Raji (cell line): ENCODE results near the gene KIF3A.

Experiments used
- POLR2A ChIP-seq: IDR thresholded peaks from 2 replicates; pipeline ENCODE4 v1.6.1; 2011; ENCODE audit warnings: low read depth, low read length, control low read depth; ENCODE audit not compliant: insufficient read depth

KIF3A gene

GRCh38 chr5:132658381-132659302 is 78.7 kb downstream of the KIF3A start:
- no peak for TF ChIP-seq POLR2A

GRCh38 chr5:132657676-132658380 is 79.5 kb downstream of the KIF3A start, which contains the start of gene IL13:
Gene IL13, plus strand, starts transcription at chr5:132658173. Its CDS starts 14 bp downstream, at chr5:132658187.
- no peak for TF ChIP-seq POLR2A

- no peak for TF ChIP-seq POLR2A
Measured at GRCh38 chr5:132656774-132657355, 80.5 kb downstream of the KIF3A start.

- TF ChIP-seq POLR2A: no peak
Measured at GRCh38 chr5:132655821-132656773, 81.2 kb downstream of the KIF3A start.

- no peak for TF ChIP-seq POLR2A
Measured at GRCh38 chr5:132653716-132654115, 83.6 kb downstream of the KIF3A start.

- no peak for TF ChIP-seq POLR2A
Measured at GRCh38 chr5:132651838-132652469, 85.4 kb downstream of the KIF3A start.

- TF ChIP-seq POLR2A: no peak
Measured at GRCh38 chr5:132648355-132648754, 89.0 kb downstream of the KIF3A start.

GRCh38 chr5:132647473-132647872 is 89.9 kb downstream of the KIF3A start:
- TF ChIP-seq POLR2A: no peak

- TF ChIP-seq POLR2A: no peak
Measured at GRCh38 chr5:132646583-132647266, 90.6 kb downstream of the KIF3A start.

GRCh38 chr5:132644177-132644576 is 93.2 kb downstream of the KIF3A start:
- no peak for TF ChIP-seq POLR2A
